HG03097 (cell line): ENCODE data around the gene FOXP4.

ENCODE experiments used
- ATAC-seq: cut with Tn5 transposase; IDR thresholded peaks from one replicate; pipeline ENCODE4 v1.9.1; 2021; ENCODE audit not compliant: unreplicated experiment, low FRiP score

The FOXP4 gene

DNA sequence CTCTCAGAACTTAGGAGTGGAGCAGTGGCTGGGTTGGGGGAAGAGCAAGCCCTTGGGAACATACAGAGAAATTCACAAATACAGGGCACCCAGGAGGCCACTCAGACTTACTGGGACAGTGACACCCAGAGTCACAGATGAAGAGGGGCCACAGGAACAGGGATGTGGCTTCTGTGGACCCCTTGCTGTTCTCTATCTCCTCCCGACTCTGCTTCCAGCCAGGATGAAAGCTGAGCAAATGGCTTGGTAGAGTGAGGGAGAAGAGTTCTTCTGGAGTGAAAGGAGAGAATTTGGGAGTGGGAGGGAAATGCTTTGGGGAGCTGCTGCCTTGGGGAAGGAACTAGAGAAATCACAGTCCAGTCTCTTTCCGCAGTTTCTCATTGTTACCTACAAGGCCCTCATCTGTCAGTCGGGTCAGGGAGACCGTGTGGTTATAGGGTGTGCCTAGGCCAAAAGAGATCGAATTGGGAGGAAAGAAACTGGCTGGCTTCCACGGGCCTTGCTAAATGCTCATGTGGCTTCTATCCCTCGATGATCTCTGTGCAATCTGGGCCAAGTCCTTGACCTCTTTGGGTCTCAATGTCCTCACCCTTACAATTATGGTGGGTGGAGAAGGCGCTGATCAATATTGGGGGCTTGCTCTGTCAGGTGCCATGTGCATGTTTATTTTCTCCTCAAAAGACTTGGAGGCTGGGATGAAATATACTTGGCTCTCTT is 17.0 kb downstream of the FOXP4 start:
- ATAC-seq, result no peak

DNA sequence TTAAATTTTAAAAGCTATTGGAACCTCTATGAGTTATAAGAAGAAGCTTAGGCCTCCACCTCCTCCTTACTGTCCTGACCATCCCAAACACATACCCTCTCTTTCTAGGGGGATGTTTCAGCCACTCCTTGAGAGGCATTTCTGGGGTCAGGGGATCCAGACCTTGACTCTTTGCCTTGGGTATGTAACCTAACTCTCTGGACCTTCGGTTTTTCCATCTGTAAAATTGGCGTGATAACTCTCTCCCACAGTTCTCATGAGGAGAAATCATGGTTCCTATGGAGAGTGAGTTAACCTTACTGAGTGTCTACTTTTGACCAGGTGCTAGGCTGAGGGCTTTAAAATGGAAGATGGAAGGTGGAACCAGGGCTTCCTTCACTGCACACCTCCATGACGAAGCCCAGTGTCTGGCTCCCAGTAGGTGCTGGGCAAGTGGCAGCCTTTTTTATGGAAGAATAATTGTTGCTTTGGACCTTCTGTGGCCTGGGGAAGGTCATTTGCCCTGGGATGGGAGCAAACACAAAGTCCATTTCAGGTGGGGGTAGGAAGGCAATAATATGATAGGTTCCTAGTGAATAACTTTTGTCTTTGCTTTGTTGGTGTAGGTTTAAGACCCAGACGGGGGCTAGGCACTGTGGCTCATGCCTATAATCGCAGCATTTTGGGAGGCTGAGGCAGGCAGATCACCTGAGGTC is 18.4 kb downstream of the FOXP4 start:
- ATAC-seq, result no peak

DNA sequence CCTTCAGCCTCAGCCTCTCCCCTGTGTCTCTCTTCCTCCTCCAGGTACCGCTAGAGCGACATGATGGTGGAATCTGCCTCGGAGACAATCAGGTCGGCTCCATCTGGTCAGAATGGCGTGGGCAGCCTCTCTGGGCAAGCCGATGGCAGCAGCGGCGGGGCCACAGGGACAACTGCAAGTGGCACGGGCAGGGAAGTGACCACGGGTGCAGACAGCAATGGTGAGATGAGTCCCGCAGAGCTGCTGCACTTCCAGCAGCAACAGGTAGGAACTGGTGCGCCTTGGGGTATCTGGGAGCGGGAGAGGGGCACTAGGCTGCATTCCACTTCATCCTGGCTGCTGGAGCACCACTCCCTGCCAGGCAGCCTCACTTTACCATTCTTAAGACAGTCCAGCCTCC is 19.5 kb downstream of the FOXP4 start:
- no peak for ATAC-seq

DNA sequence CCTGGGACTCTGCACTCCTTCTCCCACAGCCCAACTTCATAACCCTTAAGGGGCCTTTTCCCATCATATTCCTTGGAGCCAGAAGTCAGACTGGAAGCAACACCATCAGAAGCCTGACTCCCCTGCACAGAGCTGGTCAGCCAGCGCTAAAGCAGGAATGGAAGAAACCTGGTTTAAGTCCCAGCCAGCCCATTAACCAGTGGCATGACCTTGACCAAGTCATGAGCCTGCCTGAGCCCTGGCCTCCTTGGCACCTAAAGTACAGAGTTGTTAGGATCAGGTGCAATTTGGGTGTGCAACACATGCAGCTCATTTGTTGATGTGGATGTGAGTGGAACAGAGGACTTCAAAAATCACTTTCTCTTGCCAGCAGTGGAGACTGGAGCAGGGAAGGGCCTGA is 20.8 kb downstream of the FOXP4 start:
- no peak for ATAC-seq

DNA sequence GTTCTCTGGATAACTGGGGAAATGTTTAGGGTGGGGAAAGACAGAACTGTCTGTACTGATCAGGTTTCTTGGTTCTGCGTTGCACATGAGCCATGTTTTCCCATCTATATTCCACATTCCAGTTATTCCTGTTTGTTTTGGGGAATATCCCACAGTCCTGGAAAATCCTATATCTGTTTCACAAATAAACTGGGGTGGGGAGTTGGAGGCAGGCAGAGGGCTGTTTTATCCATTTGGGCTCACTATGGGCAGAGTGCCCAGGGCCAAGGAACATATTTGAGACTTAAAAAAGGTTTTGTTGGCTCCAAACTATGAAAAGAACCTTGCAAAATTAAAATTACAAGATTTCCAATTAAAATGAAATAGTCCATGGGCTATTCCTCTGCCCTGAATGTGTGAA is 21.5 kb downstream of the FOXP4 start:
- no peak for ATAC-seq

DNA sequence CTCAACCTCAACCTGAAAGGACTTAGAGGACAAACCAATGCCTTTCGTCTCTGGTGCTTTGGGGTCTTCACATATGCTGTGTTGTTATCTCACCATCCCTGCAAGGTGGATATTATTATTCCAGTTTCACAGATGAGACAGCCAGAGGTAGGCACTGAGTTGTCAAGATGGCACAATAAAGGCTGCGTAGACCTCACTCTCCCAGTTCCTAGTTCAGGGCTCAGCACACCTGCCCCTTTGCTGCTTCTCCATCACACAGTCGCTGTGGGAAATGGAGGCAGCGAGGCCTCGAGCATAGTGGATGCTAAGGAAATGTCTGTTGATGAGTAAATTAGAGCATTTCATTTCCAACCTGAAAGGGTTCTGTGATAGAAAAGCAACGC is 22.0 kb downstream of the FOXP4 start:
- ATAC-seq, result no peak

DNA sequence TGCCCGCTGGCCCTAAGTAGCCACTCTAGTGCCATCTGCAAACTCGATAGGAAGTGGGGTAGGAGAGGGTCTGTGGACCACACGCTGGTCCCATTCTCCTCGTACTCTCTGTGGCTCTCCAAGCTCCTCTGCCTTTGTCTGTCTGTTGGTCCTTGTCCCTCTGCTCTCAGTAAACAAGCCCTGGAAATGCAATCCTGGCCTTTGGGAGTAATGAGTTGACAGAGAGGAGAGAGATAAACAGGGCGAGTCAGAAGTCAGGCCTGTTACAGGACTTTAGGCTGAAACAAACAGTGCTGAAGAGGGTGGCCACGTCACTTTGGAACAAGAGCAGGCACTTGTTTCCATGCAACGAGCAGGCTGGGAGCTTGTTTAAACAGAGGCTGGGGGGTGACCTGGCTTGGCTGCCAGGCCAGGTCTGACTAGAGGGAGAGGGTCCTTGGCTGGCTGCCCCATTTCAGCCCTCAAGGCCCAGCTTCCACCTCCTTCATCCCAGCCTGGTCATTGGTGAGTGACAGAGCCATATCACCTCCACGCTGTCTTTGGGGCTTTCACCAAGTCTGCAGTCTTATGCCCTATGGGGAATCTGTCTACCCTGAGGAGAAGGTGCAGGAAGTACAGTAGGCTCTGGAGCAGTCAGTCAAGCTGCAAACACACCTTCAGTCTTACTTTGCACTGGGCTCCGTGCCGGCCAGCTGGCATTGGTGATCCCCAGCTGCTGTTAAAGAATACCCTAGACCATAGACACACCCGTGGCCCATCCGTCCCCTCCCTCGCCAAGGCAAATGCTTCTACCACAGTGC is 22.6 kb downstream of the FOXP4 start:
- ATAC-seq, result no peak

DNA sequence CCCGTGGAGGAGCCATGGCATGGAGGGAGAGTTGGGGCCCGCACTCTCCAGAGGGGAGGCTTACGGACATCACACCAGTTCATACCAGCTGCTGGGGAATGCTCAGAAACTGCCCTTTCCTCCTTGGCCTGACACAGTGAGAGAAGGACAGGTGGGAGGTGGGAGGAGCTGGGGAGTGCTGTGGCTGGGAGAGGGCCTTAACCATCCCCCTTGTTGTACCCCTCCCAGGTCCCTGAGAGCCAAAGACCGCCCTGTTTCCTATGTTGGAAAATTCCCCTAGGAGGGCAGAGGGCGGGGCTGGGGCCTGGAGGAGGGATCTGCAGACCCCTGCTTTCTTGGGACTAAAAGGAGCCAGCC is 24.1 kb downstream of the FOXP4 start:
- no peak for ATAC-seq

DNA sequence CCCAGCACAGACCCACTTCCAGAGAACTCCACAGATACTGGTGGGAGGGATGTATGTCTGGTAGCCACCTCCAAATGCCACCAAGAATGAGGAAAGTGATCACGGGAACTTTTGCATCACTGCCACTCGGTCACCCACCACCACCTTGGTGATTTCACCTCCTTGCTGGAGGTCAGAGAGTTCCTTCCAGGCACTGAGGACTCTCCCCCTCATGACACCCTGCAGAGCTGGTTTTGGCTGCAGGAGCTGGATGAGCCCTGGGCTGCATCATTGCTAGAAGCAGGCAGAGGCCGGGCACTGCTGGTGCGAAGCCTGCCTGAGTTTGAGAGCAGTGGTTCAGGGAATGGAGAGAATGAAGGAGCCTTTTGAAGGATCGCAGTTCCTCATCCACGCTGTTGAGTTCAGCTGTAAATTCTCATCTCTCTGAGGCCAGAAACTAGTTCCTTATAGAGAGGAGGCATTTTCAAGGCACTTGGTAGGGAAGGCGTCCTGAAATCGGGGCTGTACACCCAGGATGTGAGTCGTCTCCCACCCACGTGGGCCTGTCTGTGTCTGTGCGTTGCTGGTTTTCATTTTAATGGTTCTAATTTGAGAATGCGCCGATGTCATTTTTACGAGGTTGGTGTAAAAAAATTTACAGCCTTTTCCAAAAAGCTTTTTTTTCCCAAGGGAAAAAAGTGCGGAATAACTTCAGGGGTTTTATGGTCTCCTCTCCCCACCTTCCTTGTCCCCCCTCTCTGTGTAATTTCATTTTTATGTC is 25.0 kb downstream of the FOXP4 start:
- ATAC-seq, result no peak

DNA sequence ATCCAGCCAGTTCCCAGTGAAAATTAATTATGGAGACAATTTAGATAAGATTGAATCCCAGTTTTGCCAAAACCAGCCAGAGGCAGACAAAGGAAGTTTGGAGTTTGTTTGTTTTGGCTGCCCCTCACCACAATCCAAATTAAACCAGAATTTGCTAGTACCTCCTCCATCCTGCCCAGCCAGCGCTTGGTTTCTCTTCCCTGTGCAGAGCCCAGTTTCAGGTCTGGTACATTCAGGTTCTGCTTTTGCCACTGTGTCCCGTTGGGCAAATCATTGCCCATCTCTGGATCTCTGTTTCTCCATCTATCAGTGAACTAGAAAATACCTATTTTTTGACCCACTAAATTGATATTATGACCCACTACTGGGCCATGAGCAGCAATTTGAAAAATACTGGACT is 26.4 kb downstream of the FOXP4 start:
- ATAC-seq, result no peak

DNA sequence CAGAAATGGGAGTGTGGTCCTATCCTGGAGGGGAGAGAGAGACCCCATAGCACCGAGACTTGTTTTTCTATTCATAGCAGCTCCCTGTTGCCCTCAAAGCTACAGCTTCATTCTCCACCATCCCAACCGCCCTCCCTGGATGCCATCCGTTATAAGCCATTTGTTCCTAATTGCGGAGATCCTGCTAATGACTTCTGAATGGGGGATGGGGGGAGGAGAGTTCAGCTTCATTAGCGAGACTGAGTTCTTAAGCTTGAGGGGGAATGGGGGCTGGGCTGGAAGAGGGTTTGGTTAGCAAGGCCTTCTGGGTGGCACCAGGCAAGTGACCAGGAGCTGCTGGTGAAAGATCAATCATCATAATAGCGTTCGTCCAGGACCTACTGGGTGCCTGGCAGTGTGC is 27.1 kb downstream of the FOXP4 start:
- ATAC-seq, result no peak

DNA sequence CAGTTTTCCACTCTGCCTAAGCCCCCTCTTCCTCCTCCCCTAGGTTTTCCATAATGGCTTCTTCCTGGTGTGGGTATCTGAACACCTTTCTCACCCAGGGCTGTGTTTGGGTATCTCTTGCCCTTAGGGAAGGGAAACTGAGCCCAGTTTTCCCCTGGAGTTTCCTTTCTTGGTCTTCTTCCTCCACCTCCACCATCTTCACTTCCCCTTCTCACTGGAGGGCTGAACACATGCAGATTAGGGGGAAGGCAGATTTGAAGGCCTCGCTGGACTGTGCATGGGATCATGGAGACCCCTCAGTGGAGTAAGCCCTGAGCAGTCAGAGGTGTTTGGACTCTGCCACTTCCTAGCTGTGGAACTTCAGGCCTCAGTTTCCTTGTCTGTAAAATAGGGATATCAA is 27.8 kb downstream of the FOXP4 start:
- ATAC-seq, result no peak

DNA sequence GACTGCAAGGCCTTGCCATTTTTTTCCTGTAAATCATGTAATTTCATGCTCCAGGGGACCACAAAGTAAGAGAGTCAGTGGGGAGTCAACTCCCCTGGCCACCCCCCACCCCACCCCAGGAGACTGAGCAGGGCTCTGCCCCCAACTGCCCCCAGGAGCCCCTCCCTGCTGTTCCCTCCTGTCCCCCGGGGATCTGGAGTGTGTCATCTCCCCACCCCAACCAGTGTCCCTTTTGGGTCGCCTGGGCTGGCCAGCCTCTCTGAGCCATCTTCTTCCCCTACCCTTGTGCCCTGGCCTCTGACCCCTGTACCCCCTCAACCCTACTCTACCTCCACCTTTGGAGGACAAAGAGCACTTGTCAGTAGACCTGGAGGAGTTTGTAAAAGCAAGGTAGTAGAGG is 29.4 kb downstream of the FOXP4 start:
- ATAC-seq, result no peak

DNA sequence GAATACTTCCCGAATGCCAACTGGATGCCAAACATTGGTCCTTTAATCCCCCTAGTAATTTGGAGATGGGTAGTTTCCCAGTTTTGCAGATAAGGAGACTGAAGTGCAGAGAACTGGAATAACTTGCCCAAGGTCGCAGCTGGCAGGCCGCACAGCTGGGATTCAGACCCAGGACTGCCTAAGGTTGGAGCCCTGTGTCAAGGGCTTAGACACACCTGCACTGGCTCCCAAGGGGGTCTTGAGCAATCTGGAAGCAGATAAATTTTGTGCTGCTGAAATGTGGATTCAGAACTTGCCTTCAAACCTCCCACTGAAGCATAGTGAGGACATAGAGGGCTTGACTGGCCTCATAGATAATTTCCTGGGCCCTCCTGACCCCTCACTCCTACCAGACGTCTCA is 30.5 kb downstream of the FOXP4 start:
- ATAC-seq, result no peak

DNA sequence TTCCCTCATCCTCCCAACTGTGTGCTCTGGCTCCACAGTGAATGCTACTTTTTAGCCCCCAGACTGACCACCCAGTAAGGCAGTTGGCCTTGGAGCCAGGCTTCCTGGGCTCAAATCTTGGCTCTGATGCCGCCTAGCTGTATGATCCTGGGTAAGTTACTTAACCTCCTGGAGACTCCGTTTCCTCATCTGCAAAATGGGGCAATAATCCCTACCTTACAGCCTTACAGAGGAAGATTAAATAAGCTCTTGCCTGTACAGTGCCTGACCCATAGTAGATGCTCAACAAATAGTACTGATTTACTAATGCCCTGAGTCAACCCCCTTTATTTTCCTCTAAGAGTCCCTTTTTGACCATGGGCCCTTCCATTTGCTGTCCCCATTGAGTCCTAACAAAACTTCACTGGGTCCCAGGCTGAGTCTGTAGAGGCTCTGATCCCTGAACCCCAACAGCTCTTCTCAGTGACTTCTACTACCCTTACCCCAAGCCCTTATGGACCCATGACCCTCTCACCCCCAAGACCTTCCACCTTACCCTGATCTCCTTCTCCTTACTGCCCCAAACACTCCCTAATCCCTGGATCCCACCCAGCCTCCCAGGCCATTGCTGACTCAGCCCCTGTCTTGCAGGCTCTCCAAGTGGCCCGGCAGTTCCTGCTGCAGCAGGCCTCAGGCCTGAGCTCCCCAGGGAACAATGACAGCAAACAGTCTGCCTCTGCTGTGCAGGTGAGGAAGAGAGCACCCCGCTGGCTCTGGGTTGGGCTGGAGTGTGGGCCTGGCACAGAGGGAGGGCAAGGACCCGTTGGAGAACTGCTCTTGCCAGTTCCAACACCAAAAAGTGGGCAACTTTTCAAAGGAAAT is 31.4 kb downstream of the FOXP4 start:
- ATAC-seq, result no peak

DNA sequence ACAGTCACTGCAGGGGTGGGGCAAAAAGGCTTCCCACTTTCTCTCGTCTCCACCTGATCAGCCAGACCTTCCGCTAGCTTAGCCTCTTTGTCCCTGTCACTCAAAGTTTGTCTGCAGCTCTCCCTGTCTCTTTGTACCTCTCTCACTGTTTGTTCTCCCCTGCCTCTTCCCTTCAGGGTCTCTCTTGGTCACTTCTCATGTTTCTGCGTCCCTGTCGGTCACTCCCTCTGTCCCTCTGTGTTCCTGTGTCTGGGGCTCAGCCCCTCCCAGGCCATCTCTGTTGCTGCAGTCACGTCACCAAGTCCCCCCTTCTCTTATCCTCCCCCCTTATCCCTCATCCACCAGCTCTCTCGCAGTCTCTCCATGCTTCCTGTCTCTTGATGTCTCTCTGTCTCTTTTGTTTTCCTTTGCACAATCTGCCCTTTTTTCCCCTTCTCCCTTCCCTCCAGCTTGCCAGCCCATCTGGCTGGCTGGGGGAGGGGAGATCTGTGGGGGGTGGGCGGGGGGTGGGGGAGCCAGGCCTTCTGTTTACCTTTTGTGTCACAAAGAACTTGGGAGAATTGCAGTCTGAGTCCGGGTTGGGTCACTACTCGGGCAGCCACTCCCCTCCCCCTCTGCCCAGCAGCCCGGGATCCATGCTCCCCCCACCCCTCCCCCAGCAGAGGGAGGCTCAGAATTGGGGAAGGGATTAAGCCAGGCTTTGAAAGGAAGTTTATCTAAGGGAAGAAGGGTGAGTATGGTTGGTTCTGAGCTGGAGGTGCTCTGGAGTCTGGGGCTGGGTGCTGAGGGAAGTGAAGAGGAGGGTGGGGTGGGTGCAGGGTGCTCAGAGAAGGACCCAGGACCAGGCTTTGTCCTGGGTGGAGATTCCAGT is 32.3 kb downstream of the FOXP4 start:
- no peak for ATAC-seq

DNA sequence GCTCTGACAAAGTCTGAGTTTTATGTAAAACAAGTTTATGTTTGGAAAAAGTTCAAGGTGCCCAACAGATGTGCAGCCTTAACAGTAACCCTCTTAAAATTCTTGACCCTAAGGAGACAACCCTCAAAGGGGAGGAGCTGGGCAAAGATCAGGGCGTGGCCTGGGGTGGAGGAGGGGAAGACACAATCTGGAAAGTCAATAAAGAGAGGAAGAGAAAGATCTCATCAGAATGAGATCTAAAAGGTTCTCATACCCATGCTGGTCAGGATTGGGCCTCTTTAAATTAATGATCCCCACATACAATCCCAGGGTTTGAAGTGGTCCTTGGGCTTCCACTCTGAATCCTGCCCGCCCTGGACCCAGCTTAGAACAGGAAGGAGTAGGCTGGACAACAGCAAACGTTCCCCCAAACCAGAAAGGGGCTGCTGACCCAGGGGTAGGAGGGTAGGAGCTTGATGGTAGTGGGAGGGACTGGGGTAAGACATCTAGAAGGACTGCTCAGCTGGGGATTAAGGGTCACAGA is 33.0 kb downstream of the FOXP4 start:
- no peak for ATAC-seq

DNA sequence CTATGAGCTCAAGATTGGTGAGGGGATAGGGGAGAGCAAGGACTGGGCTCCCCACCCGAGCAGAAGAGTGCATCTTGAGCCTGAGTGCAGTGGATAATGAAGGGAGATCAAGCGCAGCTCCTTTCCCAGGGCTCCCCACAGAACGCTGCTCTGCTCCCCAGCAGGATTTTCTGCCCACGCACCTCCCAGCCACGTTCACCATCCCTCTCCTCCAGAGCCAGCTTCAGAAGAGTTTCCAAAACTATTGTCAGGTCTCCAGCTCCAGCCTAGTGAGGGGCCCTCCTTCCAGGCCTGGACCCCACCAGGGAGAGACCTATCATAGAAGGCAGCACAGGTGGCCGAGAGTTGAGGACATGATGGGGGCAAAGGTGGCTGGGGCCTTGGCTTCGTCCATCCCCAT is 34.5 kb downstream of the FOXP4 start:
- ATAC-seq, result no peak

DNA sequence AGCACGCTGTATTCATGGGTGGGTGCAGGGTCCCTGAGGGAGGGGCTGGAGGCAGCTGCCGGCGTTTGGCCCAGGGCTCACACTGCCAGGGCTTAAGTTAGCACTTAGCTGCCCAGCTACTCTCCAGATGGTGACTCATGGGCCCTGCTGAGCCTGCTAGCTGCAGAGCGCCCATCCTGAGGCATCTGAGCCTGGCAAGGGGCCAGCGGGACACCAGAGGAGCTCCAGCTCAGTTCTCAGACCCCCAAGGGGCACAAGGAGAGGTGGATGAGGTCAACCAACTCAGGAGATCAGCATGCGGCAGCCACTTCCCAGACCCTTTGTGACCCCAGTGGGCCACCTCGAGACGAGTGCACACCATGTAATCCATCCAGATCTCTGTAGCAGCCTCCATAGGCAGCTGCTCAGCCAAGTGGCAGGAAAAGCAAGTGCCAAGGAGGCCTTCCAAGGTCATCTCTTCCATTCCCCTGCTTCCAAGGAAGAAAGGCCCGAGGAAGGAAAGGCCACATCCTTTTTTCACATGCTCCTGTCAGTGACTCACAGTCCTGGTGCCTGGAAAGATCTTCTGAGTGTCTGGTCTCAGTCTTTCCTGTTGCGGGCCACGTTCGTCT is 35.3 kb downstream of the FOXP4 start:
- no peak for ATAC-seq
